Heart left ventricle (tissue), 16 donors: ENCODE data around the gene PRKN. TPM values are rescaled to one million over a fixed set of nuclear protein-coding genes. Genes with fewer than 3 reads are reported as not detected.

Experiments used
- ATAC-seq, 4 donors: fragments of 200-7000 bp; cut with Tn5 transposase; one replicate each; pipeline ENCODE4 v1.9.1; 2020 to 2022; ENCODE audit warnings: moderate library complexity in 4 of 4, mild to moderate bottlenecking in 3 of 4, moderate number of reproducible peaks in 1 of 4
- DNase-seq, 5 donors: peaks; one replicate each; pipeline ENCODE4 v3.0.0-alpha.2; 2020
- H3K27ac ChIP-seq, 12 donors: fragments of 200-600 bp; sonication (generic) in 4 of 12; one replicate each; pipeline versions ENCODE4 v1.5.0 to v1.8.0; 2016 to 2022; ENCODE audit warnings: mild to moderate bottlenecking in 2 of 12
- H3K27me3 ChIP-seq, 9 donors: fragments of 200-600 bp; sonication (generic) in 2 of 9; one replicate each; pipeline versions ENCODE4 v1.5.1 to v1.8.0; 2016 to 2022; ENCODE audit warnings: mild to moderate bottlenecking in 3 of 9
- H3K36me3 ChIP-seq, 9 donors: fragments of 200-600 bp; sonication (generic) in 2 of 9; one replicate each; pipeline versions ENCODE4 v1.5.0 to v1.8.0; 2018 to 2022; ENCODE audit warnings: mild to moderate bottlenecking in 2 of 9
- H3K4me1 ChIP-seq, 12 donors: fragments of 200-600 bp; sonication (generic) in 4 of 12; one replicate each; pipeline versions ENCODE4 v1.5.0 to v1.8.0; 2016 to 2022; ENCODE audit warnings: mild to moderate bottlenecking in 3 of 12
- H3K4me3 ChIP-seq, 12 donors: fragments of 200-600 bp; sonication (generic) in 4 of 12; one replicate each; pipeline versions ENCODE4 v1.5.0 to v1.8.0; 2017 to 2022; ENCODE audit warnings: mild to moderate bottlenecking in 9 of 12, moderate library complexity in 4 of 12
- H3K9me3 ChIP-seq, 12 donors: fragments of 200-600 bp; sonication (generic) in 4 of 12; one replicate each; pipeline versions ENCODE4 v1.5.0 to v1.8.0; 2016 to 2022; ENCODE audit warnings: mild to moderate bottlenecking in 1 of 12
- CTCF ChIP-seq, 12 donors: fragments of 200-600 bp; sonication (generic) in 4 of 12; IDR thresholded peaks; one replicate each; pipeline versions ENCODE4 v1.5.0 to v1.8.0; 2018 to 2022; ENCODE audit warnings: antibody characterized with exemption in 12 of 12, mild to moderate bottlenecking in 5 of 12
- POLR2A ChIP-seq, 2 donors: fragments of 450-650 bp; IDR thresholded peaks; one replicate each; pipeline ENCODE4 v1.6.1; 2017; ENCODE audit warnings: antibody characterized with exemption in 2 of 2, mild to moderate bottlenecking in 2 of 2, moderate library complexity in 2 of 2
- WGBS, 4 donors: extraction: QIAGEN DNeasy Blood & Tissue Kit in 2 of 4; methylation state at CpG; one replicate each; pipeline versions ENCODE4 v1.1.5 to v1.1.7; 2013 to 2018; 5-methylcytosine and 5-hydroxymethylcytosine counted together
- intact Hi-C, 10 donors: fragments of 100-400 bp; cut with DNase I; formaldehyde crosslinking; loops; one replicate each; pipeline versions ENCODE4 v1.11.1 to v1.14.2; 2022
- polyA plus RNA-seq, 2 donors: library from polyadenylated mRNA; stranded (reverse); fragments of 200-250 nt; gene quantifications; one replicate each; pipeline ENCODE4 v1.2.3, GENCODE V29; 2013
- total RNA-seq, 9 donors: library from RNA; depleted of rRNA in 2 of 9; stranded (reverse); fragments of >200 nt in 2 of 9; fragmentation: NEBNext Ultra II Directional in 3 of 9; extraction: Animal tissue kit (Norgen Biotek cat#: 25700) in 3 of 9; gene quantifications; one replicate each; pipeline versions ENCODE4 v1.1.0 to v1.2.4, GENCODE V29; 2016 to 2023
- donor health status: ischemic (EF 13 %, LVEDD 7.1; RV severe dilation, severe dysfunction).
- donor health status: healthy with polysubstance abuse.
- donor health status: DM: no; HTN: yes; CAD: no.
- donor health status: DM: no; HTN: no; CAD: no.
- donor health status: ischemic (EF 25% LVEDD 6.9; RV normal size, moderate dysfunction).
- donor health status: ischemic (EF 25% LVEDD 5.7; RV mildly dilated, moderate dysfunction).
- donor health status: healthy.
- donor health status: DM: yes; HTN: yes; CAD: no.
- donor health status: ischemic (EF 35%, LVEDD 5.7; RV mildly dilated, moderate dysfunction).
- donor health status: nonischemic (EF 11% LVEDD 7.7; RV severe dilation, severe dysfunction).
- donor health status: DM: yes; HTN: yes; CAD: no.
- donor health status: PGD.
- donor health status: ischemic (EF 29% LVEDD 5.4; RV normal size, mild dysfunction).
- donor health status: nonischemic (EF 23%, LVEDD 6.1; RV moderate dilation, normal function).

Gene PRKN
- total and polyA plus RNA-seq, 11 donors = 3.4 to 32.5 (median 21.2) TPM

- Histone ChIP-seq H3K4me1 (no peaks in the 10 kb centered on the region), H3K27me3 (no peaks in the 10 kb centered on the region), H3K9me3 (no peaks in the 10 kb centered on the region), H3K4me3 (no peak overlapping the region), H3K36me3 (no peaks in the 10 kb centered on the region), H3K27ac (no peak overlapping the region)
- 63 to 76% (median 67%) methylated on average over 5 of the region's 5 CpGs for WGBS, 4 donors
- intact Hi-C loops = loop anchor here in 1 of 10 donors (10.0 kb wide), 1 partner anchor 345 kb away; the partner anchor contains the start of genes PACRG and PRKN
- TF ChIP-seq CTCF (IDR thresholded peaks at IDR 0.05) = no peak
- ATAC-seq (no peak), DNase-seq (no peak)
Measured at GRCh38 chr6:162379757-162380409, 347.7 kb downstream of the PRKN start.

- no peaks in the 10 kb centered on the region for H3K9me3 ChIP-seq
- no peak overlapping the region for H3K4me3 ChIP-seq
- no peaks in the 10 kb centered on the region for H3K27me3 ChIP-seq
- H3K4me1 ChIP-seq = no peaks in the 10 kb centered on the region
- H3K27ac ChIP-seq = no peak overlapping the region
- H3K36me3 ChIP-seq = no peaks in the 10 kb centered on the region
- TF ChIP-seq CTCF (IDR thresholded peaks at IDR 0.05) (no peak), POLR2A (IDR thresholded peaks at IDR 0.05) (no peak)
- intact Hi-C loops = no loop called here
- no peak for ATAC-seq
- WGBS, 4 donors = 87 to 90% (median 88%) methylated on average over 7 of the region's 7 CpGs
- DNase-seq = no peak
Measured at GRCh38 chr6:162377735-162378134, 349.8 kb downstream of the PRKN start.

- Histone ChIP-seq H3K4me1 (peaks cover 0 to 8% (median under 1%) of the 10 kb centered on the region in 12 donors), H3K27me3 (no peaks in the 10 kb centered on the region), H3K9me3 (no peaks in the 10 kb centered on the region), H3K4me3 (no peak overlapping the region), H3K36me3 (no peaks in the 10 kb centered on the region), H3K27ac (no peak overlapping the region)
- TF ChIP-seq CTCF (IDR thresholded peaks at IDR 0.05) = no peak
- no peak for TF ChIP-seq POLR2A (IDR thresholded peaks at IDR 0.05)
- ATAC-seq (no peak), DNase-seq (no peak)
- intact Hi-C loops = no loop called here
- 70 to 97% (median 83%) methylated on average over 2 of the region's 2 CpGs for WGBS, 4 donors
Measured at GRCh38 chr6:162373868-162374267, 353.7 kb downstream of the PRKN start.

GRCh38 chr6:162373192-162373591, 354.4 kb downstream of the PRKN start:
- no peaks in the 10 kb centered on the region for H3K36me3 ChIP-seq
- no peaks in the 10 kb centered on the region for H3K27me3 ChIP-seq
- TF ChIP-seq POLR2A (IDR thresholded peaks at IDR 0.05) (no peak), CTCF (IDR thresholded peaks at IDR 0.05) (no peak)
- intact Hi-C loops = no loop called here
- WGBS, 4 donors = 91 to 93% (median 93%) methylated on average over 2 of the region's 2 CpGs
- ATAC-seq = no peak
- H3K4me3 ChIP-seq = no peak overlapping the region
- peaks cover 0 to 11% (median 3%) of the 10 kb centered on the region in 12 donors for H3K4me1 ChIP-seq
- H3K9me3 ChIP-seq = no peaks in the 10 kb centered on the region
- no peak overlapping the region for H3K27ac ChIP-seq
- DNase-seq = no peak
